ENCODE results near the gene ANKRD44. TPM values are rescaled to one million over a fixed set of nuclear protein-coding genes. Genes with fewer than 3 reads are reported as not detected.

The ANKRD44 gene
- total and polyA plus RNA-seq, 4 experiments from 2014 or later = 51.5 to 248 (median 158) TPM

GRCh38 chr2:197339496-197340220, 29.1 kb upstream of the ANKRD44 start:
- no peaks in the 10 kb centered on the region for H3K36me3 ChIP-seq (ENCODE audit: insufficient read depth, low read length)
- Mint-ChIP-seq H3K36me3 (no peaks in the 10 kb centered on the region), H3K4me3 (peak overlapping the region in 2 of 8 donors; percentile 1 to 27), H3K27me3 (no peaks in the 10 kb centered on the region), H3K9me3 (peaks cover 0 to 4% (median 0%) of the 10 kb centered on the region in 8 donors), H3K4me1 (peaks cover 11 to 18% (median 15%) of the 10 kb centered on the region in 4 donors), H3K27ac (peak overlapping the region in 2 of 7 donors; percentile 1 to 56)
- H3K4me1 ChIP-seq (ENCODE audit: insufficient read depth, low read length) = peaks cover 9% of the 10 kb centered on the region
- H3K4me3 ChIP-seq (ENCODE audit: low read length in 2 of 2) = no peak overlapping the region
- intact Hi-C loops (cut with micrococcal nuclease) = no loop called here
- ChIA-PET CTCF (ENCODE audit: partially characterized antibody) (interaction anchor here (0.7 kb wide), 1 partner anchor 17 kb away, joined by 3 read pairs; no protein-coding TSS in a partner anchor), POLR2A (ENCODE audit: partially characterized antibody) (no interaction called here)
- no peak overlapping the region for H3K27ac ChIP-seq (ENCODE audit: low read depth, low read length)
- H3K27me3 ChIP-seq (ENCODE audit: insufficient read depth, low read length) = no peaks in the 10 kb centered on the region
- no peaks in the 10 kb centered on the region for H3K9me3 ChIP-seq (ENCODE audit: control insufficient read depth in 1 of 2, low read length in 2 of 2)
- no peak for DNase-seq

- Histone ChIP-seq H3K36me3 (ENCODE audit: insufficient read depth, low read length) (no peaks in the 10 kb centered on the region), H3K9me3 (ENCODE audit: control insufficient read depth in 1 of 2, low read length in 2 of 2) (no peaks in the 10 kb centered on the region), H3K4me3 (ENCODE audit: low read length in 2 of 2) (no peak overlapping the region), H3K27me3 (ENCODE audit: insufficient read depth, low read length) (no peaks in the 10 kb centered on the region), H3K27ac (ENCODE audit: low read depth, low read length) (no peak overlapping the region), H3K4me1 (ENCODE audit: insufficient read depth, low read length) (peaks cover 9% of the 10 kb centered on the region)
- ChIA-PET CTCF (ENCODE audit: partially characterized antibody) (interaction anchor here (0.7 kb wide), 1 partner anchor 18 kb away, joined by 3 read pairs; no protein-coding TSS in a partner anchor), POLR2A (ENCODE audit: partially characterized antibody) (no interaction called here)
- Mint-ChIP-seq H3K36me3 (no peaks in the 10 kb centered on the region), H3K4me3 (peak overlapping the region in 1 of 8 donors; percentile 27), H3K9me3 (peaks cover 0 to 4% (median 0%) of the 10 kb centered on the region in 8 donors), H3K27ac (peak overlapping the region in 2 of 7 donors; percentile 1 to 56), H3K4me1 (peaks cover 11 to 18% (median 15%) of the 10 kb centered on the region in 4 donors), H3K27me3 (no peaks in the 10 kb centered on the region)
- no peak for DNase-seq
- intact Hi-C loops (cut with micrococcal nuclease) = no loop called here
Measured at GRCh38 chr2:197339016-197339415, 28.4 kb upstream of the ANKRD44 start.

DNA sequence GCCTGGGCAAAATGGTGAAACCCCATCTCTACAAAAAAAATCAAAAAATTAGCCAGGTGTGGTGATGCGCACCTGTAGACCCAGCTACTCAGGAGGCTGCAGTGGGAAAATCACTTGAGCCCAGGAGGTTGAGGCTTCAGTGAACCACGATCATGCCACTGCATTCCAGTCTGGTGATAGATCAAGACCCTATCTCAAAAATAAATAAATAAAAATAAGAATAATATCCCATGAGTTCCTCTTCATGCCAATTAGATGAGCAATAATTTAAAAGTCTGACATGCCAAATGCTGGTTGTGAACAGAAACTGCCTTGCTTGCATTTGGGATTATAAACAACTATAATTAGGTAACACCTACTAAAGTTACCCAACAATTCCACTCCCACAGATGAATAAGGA, 22.1 kb upstream of the ANKRD44 start:
- intact Hi-C loops (cut with micrococcal nuclease) = no loop called here
- Mint-ChIP-seq H3K9me3 (peaks cover 0 to 5% (median 0%) of the 10 kb centered on the region in 8 donors), H3K4me3 (no peak overlapping the region), H3K27me3 (no peaks in the 10 kb centered on the region), H3K36me3 (peaks cover 0 to 6% of the 10 kb centered on the region in 2 donors), H3K27ac (no peak overlapping the region), H3K4me1 (peaks cover 9 to 14% (median 12%) of the 10 kb centered on the region in 4 donors)
- ChIA-PET CTCF (ENCODE audit: partially characterized antibody) (no interaction called here), POLR2A (ENCODE audit: partially characterized antibody) (no interaction called here)
- DNase-seq = no peak
- Histone ChIP-seq H3K36me3 (ENCODE audit: insufficient read depth, low read length) (no peaks in the 10 kb centered on the region), H3K4me1 (ENCODE audit: insufficient read depth, low read length) (peaks cover 15% of the 10 kb centered on the region), H3K27me3 (ENCODE audit: insufficient read depth, low read length) (no peaks in the 10 kb centered on the region), H3K27ac (ENCODE audit: low read depth, low read length) (no peak overlapping the region), H3K4me3 (ENCODE audit: low read length in 2 of 2) (no peak overlapping the region), H3K9me3 (ENCODE audit: control insufficient read depth in 1 of 2, low read length in 2 of 2) (no peaks in the 10 kb centered on the region)

DNA sequence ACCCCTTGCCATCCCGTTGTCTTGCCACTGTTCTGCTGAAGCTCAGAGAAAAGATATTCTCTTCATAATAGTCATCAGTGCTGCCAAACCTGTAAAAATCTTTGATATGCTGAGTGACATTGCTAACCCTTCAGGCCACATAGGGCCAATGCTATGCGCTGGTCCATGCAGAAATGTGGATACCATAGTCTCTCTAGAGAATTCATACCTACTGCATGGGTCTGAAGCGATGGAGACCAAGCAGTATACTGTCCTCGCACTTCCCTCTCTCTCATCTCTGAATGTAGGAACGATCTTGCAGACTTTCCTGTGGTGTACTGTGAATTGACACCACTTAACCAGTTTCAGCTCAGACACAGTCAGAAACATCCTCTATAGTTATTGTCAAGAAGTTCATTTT, 17.9 kb upstream of the ANKRD44 start:
- intact Hi-C loops (cut with micrococcal nuclease) = loop anchor here (2.0 to 5.0 kb wide), 2 partner anchors 30 to 191 kb away; no protein-coding TSS in a partner anchor
- Mint-ChIP-seq H3K27me3 (no peaks in the 10 kb centered on the region), H3K4me1 (peaks cover 34 to 49% (median 45%) of the 10 kb centered on the region in 4 donors), H3K4me3 (peak overlapping the region in 6 of 8 donors; percentile 10 to 68 (median 40)), H3K9me3 (peaks cover 0 to 5% (median 0%) of the 10 kb centered on the region in 8 donors), H3K27ac (peak overlapping the region; percentile 9 to 83 (median 54)), H3K36me3 (peaks cover 0 to 6% of the 10 kb centered on the region in 2 donors)
- Histone ChIP-seq H3K27me3 (ENCODE audit: insufficient read depth, low read length) (no peaks in the 10 kb centered on the region), H3K4me1 (ENCODE audit: insufficient read depth, low read length) (peaks cover 52% of the 10 kb centered on the region), H3K4me3 (ENCODE audit: low read length in 2 of 2) (no peak overlapping the region), H3K9me3 (ENCODE audit: control insufficient read depth in 1 of 2, low read length in 2 of 2) (no peaks in the 10 kb centered on the region), H3K27ac (ENCODE audit: low read depth, low read length) (no peak overlapping the region), H3K36me3 (ENCODE audit: insufficient read depth, low read length) (no peaks in the 10 kb centered on the region)
- ChIA-PET CTCF (ENCODE audit: partially characterized antibody) (interaction anchor here (0.7 to 8.5 kb wide), 9 partner anchors 17 to 317 kb away, joined by 3 to 43 read pairs (median 4); partner anchors contain the start of gene ANKRD44), POLR2A (ENCODE audit: partially characterized antibody) (interaction anchor here (0.5 to 9.0 kb wide), 11 partner anchors 8 to 194 kb away, joined by 3 to 71 read pairs (median 4); partner anchors contain the start of gene ANKRD44)
- DNase-seq = no peak

GRCh38 chr2:197327472-197328098, 17.0 kb upstream of the ANKRD44 start:
- peaks cover 0 to 6% of the 10 kb centered on the region in 2 donors for H3K36me3 Mint-ChIP-seq
- peak overlapping the region; percentile 38 to 80 (median 68) for H3K4me3 Mint-ChIP-seq
- H3K4me3 ChIP-seq (ENCODE audit: low read length in 2 of 2) = peak overlapping the region; percentile 4 to 7
- intact Hi-C loops (cut with micrococcal nuclease) = loop anchor here (2.0 to 5.0 kb wide), 2 partner anchors 31 to 190 kb away; no protein-coding TSS in a partner anchor
- H3K9me3 ChIP-seq (ENCODE audit: control insufficient read depth in 1 of 2, low read length in 2 of 2) = no peaks in the 10 kb centered on the region
- H3K27ac Mint-ChIP-seq = peak overlapping the region; percentile 31 to 93 (median 84)
- H3K27me3 Mint-ChIP-seq = no peaks in the 10 kb centered on the region
- no peak for DNase-seq
- POLR2A ChIA-PET (ENCODE audit: partially characterized antibody) = interaction anchor here (0.9 to 9.0 kb wide), 10 partner anchors 9 to 193 kb away, joined by 3 to 71 read pairs (median 4); partner anchors contain the start of gene ANKRD44
- no peaks in the 10 kb centered on the region for H3K36me3 ChIP-seq (ENCODE audit: insufficient read depth, low read length)
- H3K27ac ChIP-seq (ENCODE audit: low read depth, low read length) = no peak overlapping the region
- H3K27me3 ChIP-seq (ENCODE audit: insufficient read depth, low read length) = no peaks in the 10 kb centered on the region
- peaks cover 43 to 57% (median 54%) of the 10 kb centered on the region in 4 donors for H3K4me1 Mint-ChIP-seq
- CTCF ChIA-PET (ENCODE audit: partially characterized antibody) = interaction anchor here (0.6 to 8.5 kb wide), 13 partner anchors 17 to 316 kb away, joined by 3 to 43 read pairs (median 4); partner anchors contain the start of gene ANKRD44
- peaks cover 60% of the 10 kb centered on the region for H3K4me1 ChIP-seq (ENCODE audit: insufficient read depth, low read length)
- H3K9me3 Mint-ChIP-seq = peaks cover 0 to 5% (median 0%) of the 10 kb centered on the region in 8 donors

DNA sequence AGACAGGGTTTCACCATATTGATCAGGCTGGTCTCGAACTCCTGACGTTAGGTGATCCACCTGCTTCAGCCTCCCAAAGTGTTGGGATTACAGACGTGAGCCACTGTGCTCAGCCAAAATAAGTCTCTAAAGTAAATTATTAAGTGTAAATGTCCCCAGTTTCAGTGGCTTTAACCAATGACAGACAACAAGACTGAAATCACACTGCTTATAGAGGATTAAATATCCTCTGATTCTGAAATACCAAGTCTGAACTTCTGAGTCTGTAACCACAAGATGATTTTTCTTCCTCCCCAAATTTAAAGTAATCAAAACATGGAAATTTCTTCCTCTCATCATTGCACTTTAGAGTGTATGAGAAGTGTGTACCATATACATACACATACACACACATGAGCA, 16.5 kb upstream of the ANKRD44 start:
- Mint-ChIP-seq H3K4me1 (peaks cover 45 to 61% (median 57%) of the 10 kb centered on the region in 4 donors), H3K9me3 (peaks cover 0 to 5% (median 0%) of the 10 kb centered on the region in 8 donors), H3K36me3 (peaks cover 0 to 6% of the 10 kb centered on the region in 2 donors), H3K4me3 (peak overlapping the region in 6 of 8 donors; percentile 61 to 80 (median 72)), H3K27me3 (no peaks in the 10 kb centered on the region), H3K27ac (peak overlapping the region; percentile 31 to 93 (median 84))
- Histone ChIP-seq H3K27ac (ENCODE audit: low read depth, low read length) (no peak overlapping the region), H3K9me3 (ENCODE audit: control insufficient read depth in 1 of 2, low read length in 2 of 2) (no peaks in the 10 kb centered on the region), H3K4me3 (ENCODE audit: low read length in 2 of 2) (peak overlapping the region; percentile 4 to 7), H3K27me3 (ENCODE audit: insufficient read depth, low read length) (no peaks in the 10 kb centered on the region), H3K36me3 (ENCODE audit: insufficient read depth, low read length) (no peaks in the 10 kb centered on the region), H3K4me1 (ENCODE audit: insufficient read depth, low read length) (peaks cover 65% of the 10 kb centered on the region)
- intact Hi-C loops (cut with micrococcal nuclease) = loop anchor here (5.0 kb wide), 1 partner anchor 190 kb away; no protein-coding TSS in a partner anchor
- ChIA-PET CTCF (ENCODE audit: partially characterized antibody) (interaction anchor here (1.1 to 8.5 kb wide), 9 partner anchors 9 to 214 kb away, joined by 3 to 43 read pairs (median 7); partner anchors contain the start of gene ANKRD44), POLR2A (ENCODE audit: partially characterized antibody) (interaction anchor here (0.9 to 9.0 kb wide), 9 partner anchors 9 to 193 kb away, joined by 3 to 71 read pairs (median 4); partner anchors contain the start of gene ANKRD44)
- no peak for DNase-seq

All from CD4-positive, alpha-beta memory T cell (primary cell).